PC-3 (cell line): ENCODE measurements around the gene SELENOT. TPM values are rescaled to one million over a fixed set of nuclear protein-coding genes. Genes with fewer than 3 reads are reported as not detected.
A peak's percentile ranks its signal among the peaks of the same experiment; 100 is the strongest.

Experiments
- ATAC-seq: fragments of 200-7000 bp; cut with Tn5 transposase; 2 replicates; pipeline ENCODE4 v1.9.1; 2020; ENCODE audit warnings: mild to moderate bottlenecking, moderate library complexity
- BruUV-seq: library from RNA; stranded (reverse); fragments of 400-500 nt; replicated peaks from 2 replicates; lab custom pipeline; 2021; lab: Mats Ljungman, UMichigan
- CTCF ChIA-PET: fragments of 300-600 bp; sonication (Branson Sonifier 250); formaldehyde crosslinking; loops from one replicate; lab custom pipeline; 2022; ENCODE audit warnings: antibody characterized with exemption; lab: Charles Lee
- POLR2A ChIA-PET: fragments of 300-600 bp; sonication (Branson Sonifier 250); formaldehyde crosslinking; loops from one replicate; lab custom pipeline; 2022; ENCODE audit warnings: antibody characterized with exemption; ENCODE audit not compliant: unreplicated experiment; lab: Charles Lee
- DNase-seq: peaks from one replicate; pipeline ENCODE4 v3.0.0-alpha.2; 2015
- H2AFZ ChIP-seq: fragments of 300-600 bp; sonication (generic); 2 replicates; pipeline ENCODE4 v1.6.0; 2016; ENCODE audit warnings: antibody characterized with exemption, low read length
- H3F3A ChIP-seq: fragments of 300-600 bp; sonication (generic); one replicate; pipeline ENCODE4 v1.6.0; 2017; ENCODE audit warnings: antibody characterized with exemption, low read length, control low read depth, mild to moderate bottlenecking; ENCODE audit not compliant: unreplicated experiment
- H3K27ac ChIP-seq: fragments of 300-600 bp; sonication (generic); 2 replicates; pipeline ENCODE4 v1.5.1; 2016; ENCODE audit warnings: mild to moderate bottlenecking, low read length
- H3K27me3 ChIP-seq: fragments of 300-600 bp; sonication (generic); 2 replicates; pipeline ENCODE4 v1.6.1; 2016; ENCODE audit warnings: low read length, mixed read lengths
- H3K36me3 ChIP-seq: fragments of 300-600 bp; sonication (generic); 2 replicates; pipeline ENCODE4 v1.6.1; 2016; ENCODE audit warnings: low read depth, mixed run types, low read length, mixed read lengths
- H3K4me1 ChIP-seq: fragments of 300-600 bp; sonication (generic); 2 replicates; pipeline ENCODE4 v1.5.1; 2016; ENCODE audit warnings: low read length; ENCODE audit not compliant: insufficient read depth
- H3K4me2 ChIP-seq: fragments of 300-600 bp; sonication (generic); 2 replicates; pipeline ENCODE4 v1.6.0; 2016; ENCODE audit warnings: low read length
- H3K4me3 ChIP-seq: fragments of 300-600 bp; sonication (generic); 2 replicates; pipeline ENCODE4 v1.5.1; 2016; ENCODE audit warnings: mild to moderate bottlenecking, low read length, mixed read lengths
- H3K79me2 ChIP-seq: fragments of 300-600 bp; sonication (generic); 2 replicates; pipeline ENCODE4 v1.6.1; 2017; ENCODE audit warnings: low read length, mixed read lengths
- H3K9ac ChIP-seq: fragments of 300-600 bp; sonication (generic); 2 replicates; pipeline ENCODE4 v1.6.0; 2016; ENCODE audit warnings: mild to moderate bottlenecking, low read length
- H3K9me2 ChIP-seq: fragments of 300-600 bp; sonication (generic); replicated peaks from 2 replicates; pipeline ENCODE4 v1.6.1; 2016; ENCODE audit warnings: mixed run types, low read length, mixed read lengths
- H3K9me3 ChIP-seq: fragments of 300-600 bp; sonication (generic); 2 replicates; pipeline ENCODE4 v1.6.1; 2016; ENCODE audit warnings: low read length, mixed read lengths
- H4K20me1 ChIP-seq: fragments of 300-600 bp; sonication (generic); 2 replicates; pipeline ENCODE4 v1.6.1; 2016; ENCODE audit warnings: low read length, mixed read lengths
- EZH2 ChIP-seq: fragments of 300-600 bp; sonication (generic); IDR thresholded peaks from one replicate; pipeline ENCODE4 v1.6.1; 2017; ENCODE audit warnings: antibody characterized with exemption, mild to moderate bottlenecking, low read length; ENCODE audit not compliant: unreplicated experiment
- EZH2phosphoT487 ChIP-seq: fragments of 300-600 bp; sonication (generic); IDR thresholded peaks from 2 replicates; pipeline ENCODE4 v1.6.1; 2018; ENCODE audit warnings: mild to moderate bottlenecking, antibody characterized with exemption, low read length, borderline replicate concordance
- intact Hi-C: fragments of 100-400 bp; cut with micrococcal nuclease; formaldehyde crosslinking; loops from 2 replicates; pipeline ENCODE4 v1.9.0; 2023
- total RNA-seq: library from RNA; depleted of rRNA; stranded (reverse); fragments of >200 nt; gene quantifications from 2 replicates; pipeline ENCODE4 v1.2.3, GENCODE V29; 2014
- TF ChIP-seq, protein P1 (sequence below): fragments of 300-600 bp; sonication (generic); conservative IDR thresholded peaks from 2 replicates; pipeline ENCODE4 v1.5.1; 2017; ENCODE audit warnings: antibody characterized with exemption, low read depth, mild to moderate bottlenecking, low read length

Gene SELENOT
- total RNA-seq, 1 experiment from 2014 or later: 109 TPM

DNA sequence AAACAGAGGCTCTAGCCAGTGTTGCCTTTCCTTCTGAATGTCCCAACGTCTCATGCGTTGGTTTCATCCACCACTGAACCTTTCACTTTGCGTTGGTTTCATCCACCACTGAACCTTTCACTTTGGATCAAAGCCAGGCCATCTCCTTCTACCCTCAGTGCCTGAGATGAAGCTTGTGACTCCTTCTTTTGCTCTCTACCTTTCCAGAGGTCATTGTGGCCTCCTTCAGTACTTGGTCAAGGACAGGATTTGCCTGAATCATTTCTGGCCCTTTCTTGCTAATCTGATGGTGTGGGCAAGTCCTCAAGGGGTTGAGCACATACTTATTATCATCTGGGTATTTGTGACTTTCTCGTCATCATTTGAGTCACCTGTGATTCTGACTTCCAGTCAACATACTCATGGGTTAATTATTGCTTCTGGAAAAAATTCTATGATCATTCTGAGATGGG is 50.0 kb downstream of the SELENOT start:
- no peak overlapping the region for H3K9ac ChIP-seq
- no peaks in the 10 kb centered on the region for H3K79me2 ChIP-seq
- no peaks in the 10 kb centered on the region for H3K4me1 ChIP-seq
- no peaks in the 10 kb centered on the region for H4K20me1 ChIP-seq
- H3K9me2 ChIP-seq: no peaks in the 10 kb centered on the region
- no peak for ATAC-seq
- H3F3A ChIP-seq: no peaks in the 10 kb centered on the region
- intact Hi-C loops: no loop called here
- no peak overlapping the region for H3K4me3 ChIP-seq
- DNase-seq: peak; percentile 5
- TF ChIP-seq, protein P1, sequence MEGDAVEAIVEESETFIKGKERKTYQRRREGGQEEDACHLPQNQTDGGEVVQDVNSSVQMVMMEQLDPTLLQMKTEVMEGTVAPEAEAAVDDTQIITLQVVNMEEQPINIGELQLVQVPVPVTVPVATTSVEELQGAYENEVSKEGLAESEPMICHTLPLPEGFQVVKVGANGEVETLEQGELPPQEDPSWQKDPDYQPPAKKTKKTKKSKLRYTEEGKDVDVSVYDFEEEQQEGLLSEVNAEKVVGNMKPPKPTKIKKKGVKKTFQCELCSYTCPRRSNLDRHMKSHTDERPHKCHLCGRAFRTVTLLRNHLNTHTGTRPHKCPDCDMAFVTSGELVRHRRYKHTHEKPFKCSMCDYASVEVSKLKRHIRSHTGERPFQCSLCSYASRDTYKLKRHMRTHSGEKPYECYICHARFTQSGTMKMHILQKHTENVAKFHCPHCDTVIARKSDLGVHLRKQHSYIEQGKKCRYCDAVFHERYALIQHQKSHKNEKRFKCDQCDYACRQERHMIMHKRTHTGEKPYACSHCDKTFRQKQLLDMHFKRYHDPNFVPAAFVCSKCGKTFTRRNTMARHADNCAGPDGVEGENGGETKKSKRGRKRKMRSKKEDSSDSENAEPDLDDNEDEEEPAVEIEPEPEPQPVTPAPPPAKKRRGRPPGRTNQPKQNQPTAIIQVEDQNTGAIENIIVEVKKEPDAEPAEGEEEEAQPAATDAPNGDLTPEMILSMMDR: no peak
- TF ChIP-seq EZH2phosphoT487 (no peak), EZH2 (no peak)
- no TSS peak for BruUV-seq
- H3K4me2 ChIP-seq: no peak overlapping the region
- no peak overlapping the region for H2AFZ ChIP-seq
- H3K9me3 ChIP-seq: no peaks in the 10 kb centered on the region
- POLR2A ChIA-PET: no interaction called here
- CTCF ChIA-PET: no interaction called here
- no peaks in the 10 kb centered on the region for H3K27me3 ChIP-seq
- no peak overlapping the region for H3K27ac ChIP-seq
- no peaks in the 10 kb centered on the region for H3K36me3 ChIP-seq

DNA sequence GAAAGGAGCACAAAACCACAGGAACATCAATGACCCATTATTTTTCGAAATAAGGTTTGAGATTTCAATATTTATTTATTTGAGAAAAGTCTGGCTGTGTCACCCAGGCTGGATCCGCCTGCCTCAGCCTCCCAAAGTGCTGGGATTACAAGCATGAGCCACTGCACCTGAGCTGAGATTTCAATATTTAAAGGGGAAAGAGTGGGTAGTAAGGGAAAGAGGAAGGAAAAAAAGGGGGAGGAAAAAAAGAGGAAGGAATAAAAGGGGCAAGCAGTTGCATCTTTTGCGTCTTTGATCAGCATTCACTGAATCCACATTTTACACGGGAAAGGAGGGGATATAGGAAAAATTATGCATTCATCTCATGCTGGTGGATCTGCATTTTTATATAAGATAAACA is 53.2 kb downstream of the SELENOT start:
- H3K4me2 ChIP-seq: no peak overlapping the region
- TF ChIP-seq, protein P1: no peak
- no peak for TF ChIP-seq EZH2phosphoT487
- no peak for TF ChIP-seq EZH2
- CTCF ChIA-PET: no interaction called here
- H3K79me2 ChIP-seq: no peaks in the 10 kb centered on the region
- no peaks in the 10 kb centered on the region for H4K20me1 ChIP-seq
- H2AFZ ChIP-seq: no peak overlapping the region
- H3K4me1 ChIP-seq: no peaks in the 10 kb centered on the region
- BruUV-seq: no TSS peak
- no peaks in the 10 kb centered on the region for H3K36me3 ChIP-seq
- no peak overlapping the region for H3K27ac ChIP-seq
- POLR2A ChIA-PET: no interaction called here
- ATAC-seq: no peak
- no peak for DNase-seq
- intact Hi-C loops: no loop called here
- H3F3A ChIP-seq: no peaks in the 10 kb centered on the region
- no peaks in the 10 kb centered on the region for H3K9me3 ChIP-seq
- H3K9me2 ChIP-seq: no peaks in the 10 kb centered on the region
- H3K9ac ChIP-seq: no peak overlapping the region
- no peaks in the 10 kb centered on the region for H3K27me3 ChIP-seq
- H3K4me3 ChIP-seq: no peak overlapping the region

DNA sequence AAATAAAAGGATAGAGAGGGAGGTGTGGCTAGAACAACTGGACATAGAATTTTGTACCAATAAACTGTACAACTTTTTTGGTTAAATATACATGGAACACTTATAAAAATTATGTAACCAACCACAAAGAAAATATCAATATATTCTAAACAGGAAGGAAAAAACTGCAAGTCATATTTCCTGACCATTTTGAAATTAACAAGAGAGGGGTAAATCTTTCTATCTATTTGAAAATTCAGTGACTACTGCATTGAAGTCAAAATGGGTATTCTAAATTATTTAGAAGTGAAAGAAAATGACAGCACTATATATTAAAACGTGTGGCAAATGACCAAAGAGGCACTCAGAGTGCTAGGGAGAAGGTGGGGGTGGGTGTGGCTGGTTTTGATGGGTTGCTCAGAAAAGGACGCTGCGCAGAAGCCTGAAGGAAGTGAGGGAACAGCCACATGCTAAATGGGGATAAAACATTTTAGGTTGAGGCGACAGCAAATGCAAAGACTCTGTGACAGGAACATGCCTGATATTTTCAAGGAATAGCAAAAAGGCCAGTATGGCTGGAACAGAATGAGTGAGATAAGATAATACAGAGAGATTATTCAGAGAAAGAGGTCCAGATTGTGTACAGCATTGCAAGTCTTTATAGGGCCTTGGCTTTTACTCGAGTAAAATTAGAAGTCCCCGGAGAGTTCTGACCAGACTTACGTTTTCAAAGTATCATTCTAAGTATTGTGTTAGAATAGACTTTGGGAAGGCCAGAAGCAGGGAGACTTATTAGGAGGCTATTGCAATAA is 59.5 kb downstream of the SELENOT start:
- intact Hi-C loops: no loop called here
- ATAC-seq (no peak), DNase-seq (no peak)
- POLR2A ChIA-PET: no interaction called here
- Histone ChIP-seq H3K9me2 (no peaks in the 10 kb centered on the region), H3K36me3 (no peaks in the 10 kb centered on the region), H3K9ac (no peak overlapping the region), H2AFZ (no peak overlapping the region), H4K20me1 (no peaks in the 10 kb centered on the region), H3K9me3 (no peaks in the 10 kb centered on the region), H3K4me1 (no peaks in the 10 kb centered on the region), H3F3A (no peaks in the 10 kb centered on the region), H3K27me3 (no peaks in the 10 kb centered on the region), H3K4me2 (no peak overlapping the region), H3K4me3 (no peak overlapping the region), H3K27ac (no peak overlapping the region), H3K79me2 (no peaks in the 10 kb centered on the region)
- CTCF ChIA-PET: no interaction called here
- TF ChIP-seq EZH2 (no peak), EZH2phosphoT487 (no peak)
- TF ChIP-seq, protein P1: no peak
- no TSS peak for BruUV-seq
